HEK293T (cell line): Measurements from ENCODE around the gene DNAJB2.

ENCODE experiments used
- CTCF ChIA-PET: fragments of 350-600 bp; formaldehyde crosslinking; extraction: SDS; loops from one replicate; lab custom pipeline; 2021; ENCODE audit warnings: antibody characterized with exemption, inconsistent platforms; lab: Yijun Ruan, JAX
- POLR2A ChIA-PET: fragments of 350-600 bp; formaldehyde crosslinking; extraction: SDS; loops from one replicate; lab custom pipeline; 2020; ENCODE audit warnings: antibody characterized with exemption, inconsistent platforms; lab: Yijun Ruan, JAX
- DNase-seq: peaks from one replicate; pipeline ENCODE4 v3.0.0; 2012; ENCODE audit warnings: mixed read lengths; ENCODE audit errors: extremely low spot score
- ARNT ChIP-seq: fragments of 450-650 bp; IDR thresholded peaks from 2 replicates; pipeline ENCODE4 v1.6.1; 2017; ENCODE audit warnings: mild to moderate bottlenecking
- BHLHE40 ChIP-seq: fragments of 450-650 bp; IDR thresholded peaks from 2 replicates; pipeline ENCODE4 v1.6.1; 2016; ENCODE audit warnings: mild to moderate bottlenecking, moderate library complexity, borderline replicate concordance
- CTBP1 ChIP-seq: fragments of 450-650 bp; IDR thresholded peaks from 2 replicates; pipeline ENCODE4 v1.6.1; 2016; ENCODE audit warnings: borderline replicate concordance
- ELF4 ChIP-seq: fragments of 450-650 bp; IDR thresholded peaks from 2 replicates; pipeline ENCODE4 v1.6.1; 2017; ENCODE audit warnings: antibody characterized with exemption
- FOXA1 ChIP-seq: fragments of 450-650 bp; IDR thresholded peaks from 2 replicates; pipeline ENCODE4 v1.6.1; 2016; ENCODE audit warnings: mild to moderate bottlenecking
- FOXK2 ChIP-seq: fragments of 450-650 bp; IDR thresholded peaks from 2 replicates; pipeline ENCODE4 v1.6.1; 2016; ENCODE audit warnings: mild to moderate bottlenecking
- FOXM1 ChIP-seq: fragments of 450-650 bp; IDR thresholded peaks from 2 replicates; pipeline ENCODE4 v1.6.1; 2017; ENCODE audit warnings: mild to moderate bottlenecking, borderline replicate concordance
- HDGF ChIP-seq: fragments of 450-650 bp; IDR thresholded peaks from 2 replicates; pipeline ENCODE4 v1.6.1; 2017; ENCODE audit warnings: antibody characterized with exemption, borderline replicate concordance
- L3MBTL2 ChIP-seq: fragments of 450-650 bp; conservative IDR thresholded peaks from 2 replicates; pipeline ENCODE4 v1.6.1; 2016; ENCODE audit warnings: mild to moderate bottlenecking
- LEF1 ChIP-seq: fragments of 450-650 bp; IDR thresholded peaks from 2 replicates; pipeline ENCODE4 v1.6.1; 2017; ENCODE audit warnings: mild to moderate bottlenecking, borderline replicate concordance
- NFRKB ChIP-seq: fragments of 450-650 bp; IDR thresholded peaks from 2 replicates; pipeline ENCODE4 v1.6.1; 2016; ENCODE audit warnings: mild to moderate bottlenecking, moderate library complexity
- PKNOX1 ChIP-seq: fragments of 450-650 bp; IDR thresholded peaks from 2 replicates; pipeline ENCODE4 v1.6.1; 2016
- SP1 ChIP-seq: fragments of 450-650 bp; IDR thresholded peaks from 2 replicates; pipeline ENCODE4 v1.6.1; 2017
- SUZ12 ChIP-seq: fragments of 450-650 bp; IDR thresholded peaks from 2 replicates; pipeline ENCODE4 v1.6.1; 2016; ENCODE audit warnings: mild to moderate bottlenecking
- TARDBP ChIP-seq: fragments of 450-650 bp; IDR thresholded peaks from 2 replicates; pipeline ENCODE4 v1.6.1; 2016
- ZNF384 ChIP-seq: fragments of 450-650 bp; IDR thresholded peaks from 2 replicates; pipeline ENCODE4 v1.6.1; 2016

Gene DNAJB2

GRCh38 chr2:219272995-219273394 lies 6.2 kb upstream of the DNAJB2 start:
- ChIA-PET CTCF (no interaction called here), POLR2A (interaction anchor here (1.0 kb wide), 1 partner anchor 28 kb away, joined by 3 read pairs; the partner anchor contains the start of genes GLB1L and STK16)
- no peak for TF ChIP-seq ARNT
- DNase-seq = no peak

GRCh38 chr2:219273937-219274336 lies 5.2 kb upstream of the DNAJB2 start:
- TF ChIP-seq ELF4 (no peak), PKNOX1 (no peak), LEF1 (no peak), TARDBP (no peak), SP1 (no peak), FOXA1 (no peak), FOXK2 (no peak), L3MBTL2 (no peak), CTBP1 (no peak), HDGF (no peak), BHLHE40 (no peak), NFRKB (no peak), FOXM1 (no peak), ZNF384 (no peak), SUZ12 (no peak), ARNT (no peak)
- ChIA-PET POLR2A (interaction anchor here (0.6 to 1.5 kb wide), 8 partner anchors 19 to 1730 kb away, joined by 3 to 13 read pairs (median 3); partner anchors contain the start of genes GLB1L and STK16), CTCF (interaction anchor here (0.6 to 1.4 kb wide), 4 partner anchors 19 to 236 kb away, joined by 3 to 5 read pairs (median 4); no protein-coding TSS in a partner anchor)
- no peak for DNase-seq

- no peak for DNase-seq
- CTCF ChIA-PET = interaction anchor here (0.6 to 1.4 kb wide), 4 partner anchors 16 to 235 kb away, joined by 3 to 5 read pairs (median 4); no protein-coding TSS in a partner anchor
- POLR2A ChIA-PET = interaction anchor here (0.6 to 1.5 kb wide), 9 partner anchors 19 to 1730 kb away, joined by 3 to 13 read pairs (median 3); partner anchors contain the start of genes ANKZF1, ATG9A, GLB1L and STK16
- TF ChIP-seq HDGF = no peak
These were observed 4.7 kb upstream of the DNAJB2 start for GRCh38 chr2:219274361-219274921.

GRCh38 chr2:219277703-219278654 lies 1.2 kb upstream of the DNAJB2 start:
- ChIA-PET CTCF (interaction anchor here (0.6 to 5.2 kb wide), 9 partner anchors 12 to 458 kb away, joined by 3 to 36 read pairs (median 3); partner anchors contain the start of genes GLB1L and STK16), POLR2A (interaction anchor here (0.6 to 2.7 kb wide), 7 partner anchors 16 to 579 kb away, joined by 3 to 22 read pairs (median 5); partner anchors contain the start of genes ABCB6, GLB1L and STK16)
- DNase-seq = peak; percentile 80
- TF ChIP-seq L3MBTL2 (no peak), SUZ12 (no peak), ELF4 (no peak)

GRCh38 chr2:219278655-219279150 lies 463 bp upstream of the DNAJB2 start:
- POLR2A ChIA-PET = interaction anchor here (0.6 to 2.7 kb wide), 9 partner anchors 11 to 580 kb away, joined by 3 to 22 read pairs (median 5); partner anchors contain the start of genes GLB1L and STK16
- no peak for DNase-seq
- TF ChIP-seq BHLHE40 = no peak
- no peak for TF ChIP-seq LEF1
- TF ChIP-seq PKNOX1 = peak; percentile 77; the same call in 1 of the 2 replicates
- 0 out of 2 replicates have a peak, but pooled peaks have one; percentile 14 for TF ChIP-seq L3MBTL2
- CTCF ChIA-PET = interaction anchor here (1.4 to 5.2 kb wide), 3 partner anchors 16 to 110 kb away, joined by 5 to 36 read pairs (median 5); no protein-coding TSS in a partner anchor

GRCh38 chr2:219279916-219280516 lies 850 bp downstream of the DNAJB2 start:
- ChIA-PET POLR2A (interaction anchor here (0.6 to 1.6 kb wide), 2 partner anchors 11 to 19 kb away, joined by 3 to 6 read pairs; no protein-coding TSS in a partner anchor), CTCF (interaction anchor here (5.2 kb wide), 1 partner anchor 15 kb away, joined by 36 read pairs; no protein-coding TSS in a partner anchor)
- TF ChIP-seq ARNT = no peak
- TF ChIP-seq FOXM1 = no peak
- no peak for TF ChIP-seq TARDBP
- no peak for TF ChIP-seq SP1
- no peak for TF ChIP-seq SUZ12
- no peak for TF ChIP-seq L3MBTL2
- DNase-seq = no peak
